Activated CD4-positive, alpha-beta T cell treated with anti-CD3 and anti-CD28 coated beads, Interleukin-2, amount 50 U/mL, for 1 hour (primary cell): ENCODE data around the gene ARHGAP8.
"Not testable (repeated sequence)": the region's sequence is repeated elsewhere in the genome, so short reads cannot be mapped to it uniquely, and the experiment has no call there.

Experiments used
- DNase-seq: peaks from one replicate; pipeline ENCODE4 v3.0.0-alpha.2; 2020

The ARHGAP8 gene

GRCh38 chr22:44838316-44839016, 86.1 kb downstream of the ARHGAP8 start:
- no peak for DNase-seq

DNA sequence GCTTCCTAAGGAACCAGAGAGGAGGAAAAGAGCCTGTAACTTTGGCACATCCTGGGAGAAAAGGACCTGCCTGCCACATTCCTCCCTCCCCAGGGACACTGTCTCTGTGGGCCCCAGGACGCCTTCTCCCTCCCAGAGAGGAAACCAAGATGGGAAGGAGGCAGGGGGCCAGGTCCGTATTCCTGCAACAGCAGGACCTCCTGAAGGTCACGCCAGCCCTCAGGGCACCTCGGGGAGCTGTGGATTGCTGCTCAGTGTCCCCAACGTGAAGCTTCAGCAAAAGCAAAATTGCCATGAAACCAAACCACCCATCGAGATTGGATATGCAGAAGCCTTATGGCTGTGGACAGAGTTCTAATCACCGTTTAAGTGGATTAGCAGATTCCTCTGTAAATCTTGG, 86.7 kb downstream of the ARHGAP8 start:
- no peak for DNase-seq

- DNase-seq = no peak
Observed at GRCh38 chr22:44839721-44840120, 87.3 kb downstream of the ARHGAP8 start.

GRCh38 chr22:44840611-44841322, 88.4 kb downstream of the ARHGAP8 start:
- DNase-seq = no peak

DNA sequence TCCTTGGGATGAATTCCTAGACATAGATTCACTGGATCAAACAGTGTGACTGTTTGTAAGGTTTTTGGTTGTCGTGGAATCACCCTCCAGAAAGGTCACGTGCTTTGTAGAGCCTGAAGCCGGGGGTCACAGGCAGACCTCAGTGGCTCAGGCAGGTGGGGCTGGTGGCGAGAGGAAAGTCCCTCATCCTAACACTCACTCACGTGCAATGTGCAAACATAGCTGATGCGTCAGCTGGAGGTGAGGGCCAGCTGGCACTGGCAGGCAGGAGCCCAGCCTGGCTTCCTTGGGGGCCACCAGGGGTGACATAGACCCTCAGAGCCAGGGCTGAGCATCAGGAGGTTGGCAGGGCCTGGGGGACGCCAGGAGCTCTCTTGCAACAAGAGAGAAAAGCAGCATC, 90.0 kb downstream of the ARHGAP8 start:
- no peak for DNase-seq

- no peak for DNase-seq
Observed at GRCh38 chr22:44845191-44845590, 92.8 kb downstream of the ARHGAP8 start.

- no peak for DNase-seq
Observed at GRCh38 chr22:44845796-44846720, 93.7 kb downstream of the ARHGAP8 start.

DNA sequence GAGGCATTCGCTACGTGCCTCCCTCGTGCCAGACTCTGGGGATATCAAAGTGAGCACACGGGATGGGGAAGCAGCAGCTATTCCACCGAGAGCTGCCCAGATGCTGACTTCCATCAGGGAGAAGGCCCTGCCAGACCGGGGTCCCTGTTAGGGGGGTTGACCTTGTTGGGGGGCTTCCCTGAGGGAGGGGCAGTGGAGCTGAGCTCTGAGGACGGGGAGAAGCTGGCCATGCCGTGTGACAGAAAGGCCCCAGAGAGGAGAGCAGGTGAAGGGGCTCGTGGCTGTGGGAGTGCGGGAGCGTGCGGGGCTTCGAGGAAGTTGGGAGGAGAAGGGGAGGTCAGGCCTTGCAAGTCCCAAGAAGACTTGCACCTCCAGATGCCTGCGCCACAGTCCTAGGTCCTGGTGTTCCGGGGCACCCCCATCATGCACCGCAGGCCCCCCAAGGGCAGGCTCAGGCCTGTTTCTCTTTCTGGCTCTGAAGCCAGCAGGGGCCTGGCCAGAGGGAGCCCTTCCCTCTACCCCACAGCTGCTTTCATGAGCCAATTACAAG, 94.4 kb downstream of the ARHGAP8 start:
- no peak for DNase-seq

DNA sequence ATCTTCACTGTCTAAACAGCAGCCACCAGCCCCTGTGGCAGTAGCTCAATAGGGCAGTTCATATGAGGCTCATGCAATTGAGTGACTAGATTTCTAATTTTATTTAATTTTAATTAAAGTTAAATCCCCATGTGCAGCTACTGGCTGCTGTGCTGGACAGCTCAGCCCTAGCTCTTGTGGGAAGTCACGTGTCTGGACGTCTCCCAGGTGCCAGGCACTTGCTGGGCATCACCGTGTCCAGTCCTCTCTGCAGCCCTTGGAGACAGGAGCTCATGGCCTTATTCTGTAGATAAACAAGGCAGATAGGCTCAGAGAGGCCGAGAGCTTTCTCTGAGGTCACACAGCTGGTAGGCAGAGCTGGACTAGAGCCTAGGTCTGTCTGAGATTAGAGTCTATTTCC, 95.0 kb downstream of the ARHGAP8 start:
- no peak for DNase-seq

DNA sequence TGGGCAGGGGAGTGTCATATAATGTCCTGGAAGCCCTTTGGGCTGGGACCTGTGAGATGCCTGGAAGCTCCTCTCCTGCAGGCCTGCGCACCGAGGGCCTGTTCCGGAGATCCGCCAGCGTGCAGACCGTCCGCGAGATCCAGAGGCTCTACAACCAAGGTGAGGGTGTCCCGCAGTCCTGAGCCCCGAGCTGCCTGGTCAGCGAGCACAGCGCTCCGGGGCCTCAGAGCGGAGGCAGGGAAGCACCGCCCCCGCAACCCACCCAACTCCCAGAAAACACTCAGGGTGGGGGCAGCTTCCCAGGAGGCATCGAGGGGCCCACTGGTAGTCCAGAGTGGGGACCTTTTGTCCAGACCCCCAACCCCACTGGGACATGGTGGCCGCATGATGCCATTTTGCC, 95.5 kb downstream of the ARHGAP8 start:
- DNase-seq = no peak

DNA sequence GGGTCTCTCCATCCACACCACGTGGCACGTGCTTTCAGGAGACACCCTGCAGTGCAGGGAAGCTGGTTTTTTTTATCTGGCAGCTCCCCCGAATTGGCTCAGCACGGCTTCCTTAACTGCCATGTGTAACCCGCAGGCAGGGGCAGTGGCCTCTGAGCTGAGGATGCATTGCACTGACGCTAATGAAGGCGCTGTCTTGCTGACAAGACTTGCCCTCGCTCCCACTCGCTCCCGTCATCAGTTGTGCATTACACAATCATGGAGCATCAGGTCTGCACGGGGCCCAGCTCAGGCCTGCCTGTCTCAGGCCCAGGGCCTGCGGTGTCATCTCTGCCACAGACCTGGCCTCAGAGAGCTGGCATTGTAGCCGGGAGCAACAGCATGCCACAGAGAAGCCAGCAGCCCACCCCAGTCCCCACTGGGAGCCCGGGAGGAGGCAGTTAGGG, 95.9 kb downstream of the ARHGAP8 start:
- DNase-seq = no peak

DNA sequence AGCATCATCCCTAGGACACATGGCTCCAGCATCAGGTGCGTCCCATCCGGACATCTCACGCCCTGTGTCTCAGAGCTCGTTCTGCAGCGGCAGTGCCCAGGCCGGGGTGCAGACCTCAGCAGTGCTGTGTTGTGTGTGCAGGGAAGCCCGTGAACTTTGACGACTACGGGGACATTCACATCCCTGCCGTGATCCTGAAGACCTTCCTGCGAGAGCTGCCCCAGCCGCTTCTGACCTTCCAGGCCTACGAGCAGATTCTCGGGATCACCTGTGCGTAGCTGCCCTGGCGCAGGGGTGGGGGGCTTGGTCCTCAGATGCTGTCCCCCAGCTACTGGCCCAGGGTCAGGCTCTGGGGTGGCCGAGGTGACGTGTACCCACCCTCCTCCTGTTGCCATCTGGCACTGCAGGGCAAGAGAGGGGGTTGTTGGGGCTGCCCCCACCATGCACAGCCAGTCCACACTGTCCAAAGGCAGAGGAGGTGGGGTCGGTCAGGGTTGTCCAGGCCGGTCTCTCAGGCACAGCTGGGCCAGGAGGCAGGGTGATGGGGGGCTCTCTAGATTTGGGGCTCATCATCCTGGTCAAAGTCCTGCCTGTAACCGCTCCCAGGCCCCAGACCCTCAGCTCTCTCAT, 96.5 kb downstream of the ARHGAP8 start:
- no peak for DNase-seq

- DNase-seq = no peak
Observed at GRCh38 chr22:44850946-44851345, 98.6 kb downstream of the ARHGAP8 start.

GRCh38 chr22:44854641-44855040, 102.3 kb downstream of the ARHGAP8 start:
- DNase-seq = not testable (repeated sequence)

DNA sequence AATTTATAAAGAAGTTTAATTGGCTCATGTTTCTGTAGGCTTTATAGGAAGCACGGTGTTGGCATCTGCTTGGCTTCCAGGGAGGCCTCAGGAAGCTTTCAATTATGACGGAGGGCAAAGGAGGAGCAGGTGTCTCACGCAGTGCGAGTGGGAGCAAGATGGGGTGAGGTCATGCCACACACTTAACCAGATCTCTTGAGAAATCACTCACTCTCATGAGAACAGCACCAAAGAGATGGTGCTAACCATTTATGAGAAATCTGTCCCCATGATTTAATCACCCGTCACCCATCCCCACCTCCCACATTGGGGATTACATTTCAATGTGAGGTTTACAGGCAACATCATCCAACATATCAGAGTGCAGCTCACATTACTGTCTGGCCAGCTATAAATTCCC, 103.5 kb downstream of the ARHGAP8 start:
- DNase-seq = no peak

DNA sequence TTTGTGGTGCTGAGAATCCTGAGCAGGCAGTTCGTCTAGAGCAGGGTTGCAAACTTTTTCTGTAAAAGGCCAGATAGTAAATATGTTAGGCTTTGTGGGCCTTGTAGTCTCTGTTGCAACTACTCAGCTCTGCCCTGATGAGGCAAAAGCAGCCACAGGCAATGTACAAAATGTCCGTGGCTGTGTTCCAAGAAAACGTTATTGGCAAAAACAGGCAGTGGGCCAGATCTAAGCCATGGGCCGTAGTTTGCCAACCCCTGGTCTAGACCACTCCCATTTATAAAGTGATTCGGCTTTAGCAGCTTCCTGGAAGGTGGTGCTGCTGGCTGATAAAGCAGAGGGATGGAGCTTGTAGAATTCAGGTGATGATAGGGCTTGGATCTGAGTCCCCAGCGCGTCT, 106.4 kb downstream of the ARHGAP8 start:
- DNase-seq = not testable (repeated sequence)

DNA sequence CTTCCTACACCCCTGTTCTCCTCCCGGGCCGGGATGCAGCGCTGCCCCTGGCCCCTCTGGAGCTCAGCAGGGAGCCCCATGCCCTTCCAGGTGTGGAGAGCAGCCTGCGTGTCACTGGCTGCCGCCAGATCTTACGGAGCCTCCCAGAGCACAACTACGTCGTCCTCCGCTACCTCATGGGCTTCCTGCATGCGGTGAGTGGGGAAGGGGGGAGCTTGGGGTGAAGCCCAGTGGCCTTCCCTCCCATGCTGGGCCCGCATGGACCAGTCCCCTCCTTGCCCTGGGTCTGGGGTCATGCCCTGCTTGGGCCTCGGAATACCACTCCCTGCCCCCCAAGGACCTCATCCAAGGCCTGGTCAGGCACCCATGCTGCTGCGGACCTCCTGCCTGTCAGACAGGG, 107.3 kb downstream of the ARHGAP8 start:
- DNase-seq = no peak

- DNase-seq = no peak
Observed at GRCh38 chr22:44860311-44860710, 107.9 kb downstream of the ARHGAP8 start.

- DNase-seq = no peak
Observed at GRCh38 chr22:44861245-44861644, 108.9 kb downstream of the ARHGAP8 start.

DNA sequence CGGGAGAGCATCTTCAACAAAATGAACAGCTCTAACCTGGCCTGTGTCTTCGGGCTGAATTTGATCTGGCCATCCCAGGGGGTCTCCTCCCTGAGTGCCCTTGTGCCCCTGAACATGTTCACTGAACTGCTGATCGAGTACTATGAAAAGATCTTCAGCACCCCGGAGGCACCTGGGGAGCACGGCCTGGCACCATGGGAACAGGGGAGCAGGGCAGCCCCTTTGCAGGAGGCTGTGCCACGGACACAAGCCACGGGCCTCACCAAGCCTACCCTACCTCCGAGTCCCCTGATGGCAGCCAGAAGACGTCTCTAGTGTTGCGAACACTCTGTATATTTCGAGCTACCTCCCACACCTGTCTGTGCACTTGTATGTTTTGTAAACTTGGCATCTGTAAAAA, 109.9 kb downstream of the ARHGAP8 start:
- DNase-seq = no peak

DNA sequence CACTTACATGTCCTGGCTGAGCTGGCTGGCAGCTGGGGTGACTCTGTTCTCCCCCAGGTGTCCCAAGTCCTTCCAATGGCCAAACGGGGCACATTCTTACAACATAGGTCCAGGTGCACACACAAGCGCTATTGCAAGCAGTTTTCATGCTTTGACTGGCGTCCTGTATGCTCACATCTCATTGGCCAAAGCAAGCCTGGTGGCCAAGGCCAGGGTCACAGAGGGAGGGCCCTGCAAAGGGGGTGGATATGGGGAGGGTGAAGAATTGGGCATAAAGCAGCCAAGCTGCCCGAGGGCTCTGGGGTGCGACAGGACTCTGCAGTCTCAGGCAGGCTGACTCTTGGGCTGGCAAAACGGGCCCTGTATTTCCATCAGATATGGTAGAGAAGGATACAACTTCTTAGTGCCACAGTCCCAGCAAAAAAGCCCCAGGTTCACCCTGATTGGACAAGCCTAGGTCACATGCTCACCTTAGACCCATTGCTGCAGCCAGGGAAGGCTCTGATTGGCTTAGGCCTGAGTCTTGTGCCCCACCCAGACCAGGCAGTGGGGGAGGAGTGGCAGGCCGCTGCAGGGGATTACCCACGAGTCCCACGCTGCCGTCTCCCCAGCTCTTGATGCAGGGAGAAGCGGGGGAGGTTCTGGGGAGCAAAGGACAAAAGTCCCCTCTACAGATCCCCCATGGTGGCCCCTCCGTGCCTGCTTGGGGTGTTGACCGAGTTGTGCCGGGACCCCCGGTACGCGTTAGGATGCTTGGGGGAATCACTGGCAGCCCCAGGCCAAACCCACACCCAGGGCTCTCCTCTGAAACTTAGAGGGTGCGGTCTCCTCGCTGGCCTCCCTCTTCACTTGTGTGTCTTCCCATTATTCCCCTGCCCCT, 110.8 kb downstream of the ARHGAP8 start:
- DNase-seq = no peak
